HG03442 (cell line): ENCODE measurements around the gene RPS19BP1.

Source experiments
- ATAC-seq: cut with Tn5 transposase; IDR thresholded peaks from one replicate; pipeline ENCODE4 v1.9.1; 2021; ENCODE audit warnings: mild to moderate bottlenecking, moderate library complexity; ENCODE audit not compliant: unreplicated experiment

RPS19BP1 gene

GRCh38 chr22:39532215-39533073 lies at the start of gene RPS19BP1:
Gene RPS19BP1 (minus strand): TSS chr22:39532748. CDS start chr22:39532738, 10 bp downstream.
- ATAC-seq, result peak; percentile 67

- ATAC-seq, result no peak
Measured at GRCh38 chr22:39581303-39581702, 48.8 kb upstream of the RPS19BP1 start.

- no peak for ATAC-seq
Measured at GRCh38 chr22:39580795-39581194, 48.2 kb upstream of the RPS19BP1 start.

- no peak for ATAC-seq
Measured at GRCh38 chr22:39580006-39580441, 47.5 kb upstream of the RPS19BP1 start.

- no peak for ATAC-seq
Measured at GRCh38 chr22:39577900-39578299, 45.4 kb upstream of the RPS19BP1 start.

- ATAC-seq, result no peak
Measured at GRCh38 chr22:39577366-39577765, 44.8 kb upstream of the RPS19BP1 start.

GRCh38 chr22:39576027-39576426 lies 43.5 kb upstream of the RPS19BP1 start:
- no peak for ATAC-seq

- no peak for ATAC-seq
Measured at GRCh38 chr22:39575552-39575825, 42.9 kb upstream of the RPS19BP1 start.

GRCh38 chr22:39574779-39575551 lies 42.4 kb upstream of the RPS19BP1 start:
- ATAC-seq, result no peak

- no peak for ATAC-seq
Measured at GRCh38 chr22:39571538-39571937, 39.0 kb upstream of the RPS19BP1 start.

- ATAC-seq, result no peak
Measured at GRCh38 chr22:39570665-39571064, 38.1 kb upstream of the RPS19BP1 start, which contains the start of gene CACNA1I. Gene CACNA1I (plus strand): TSS chr22:39570753. CDS start chr22:39570753, 0 bp downstream.

- no peak for ATAC-seq
Measured at GRCh38 chr22:39570226-39570625, 37.7 kb upstream of the RPS19BP1 start.

GRCh38 chr22:39569066-39569465 lies 36.5 kb upstream of the RPS19BP1 start:
- ATAC-seq, result no peak

GRCh38 chr22:39568278-39568981 lies 35.9 kb upstream of the RPS19BP1 start:
- ATAC-seq, result no peak

GRCh38 chr22:39567135-39567946 lies 34.8 kb upstream of the RPS19BP1 start:
- no peak for ATAC-seq

- no peak for ATAC-seq
Measured at GRCh38 chr22:39565414-39565944, 32.9 kb upstream of the RPS19BP1 start.

- no peak for ATAC-seq
Measured at GRCh38 chr22:39563571-39564428, 31.3 kb upstream of the RPS19BP1 start.

GRCh38 chr22:39562839-39563489 lies 30.4 kb upstream of the RPS19BP1 start:
- no peak for ATAC-seq

GRCh38 chr22:39560127-39560526 lies 27.6 kb upstream of the RPS19BP1 start:
- no peak for ATAC-seq
